Left lung (tissue), 10 donors: ENCODE results near the gene VOPP1. TPM values are rescaled to one million over a fixed set of nuclear protein-coding genes. Genes with fewer than 3 reads are reported as not detected.

Experiments used
- ATAC-seq: fragments of 200-7000 bp; cut with Tn5 transposase; one replicate; pipeline ENCODE4 v1.9.1; 2020; ENCODE audit warnings: moderate library complexity
- DNase-seq, 4 donors: peaks; one replicate each; pipeline ENCODE4 v3.0.0-alpha.2; 2013 to 2020
- H3K27ac ChIP-seq, 2 donors: fragments of 200-600 bp; sonication (generic) in 1 of 2; one replicate each; pipeline versions ENCODE4 v1.5.0 to v1.8.0; 2020 to 2021
- H3K27me3 ChIP-seq, 2 donors: fragments of 200-600 bp; sonication (generic) in 1 of 2; one replicate each; pipeline versions ENCODE4 v1.5.0 to v1.8.0; 2020 to 2021
- H3K36me3 ChIP-seq, 2 donors: fragments of 200-600 bp; sonication (generic) in 1 of 2; one replicate each; pipeline versions ENCODE4 v1.5.0 to v1.8.0; 2020 to 2021
- H3K4me1 ChIP-seq, 2 donors: fragments of 200-600 bp; one replicate each; pipeline ENCODE4 v1.8.0; 2021
- H3K4me3 ChIP-seq, 2 donors: fragments of 200-600 bp; sonication (generic) in 1 of 2; one replicate each; pipeline versions ENCODE4 v1.5.0 to v1.8.0; 2020 to 2021; ENCODE audit warnings: mild to moderate bottlenecking in 1 of 2
- H3K9me3 ChIP-seq, 2 donors: fragments of 200-600 bp; sonication (generic) in 1 of 2; one replicate each; pipeline versions ENCODE4 v1.5.0 to v1.8.0; 2020 to 2021
- intact Hi-C, 2 donors: fragments of 100-400 bp; cut with DNase I; formaldehyde crosslinking; loops; one replicate each; pipeline versions ENCODE4 v1.11.2 to v1.14.2; 2022
- polyA plus RNA-seq, 6 donors: library from polyadenylated mRNA; unstranded; fragments of 120-200 nt; gene quantifications; one replicate each; pipeline ENCODE4 v1.2.1, GENCODE V29; 2013; ENCODE audit not compliant: insufficient read length in 6 of 6
- total RNA-seq, 2 donors: library from RNA; stranded (reverse); fragmentation: NEBNext Ultra II Directional; extraction: Animal tissue kit (Norgen Biotek cat#: 25700); gene quantifications; one replicate each; pipeline ENCODE4 v1.2.1, GENCODE V29; 2021
- TF ChIP-seq, protein P1 (sequence below), 2 donors: fragments of 200-600 bp; sonication (generic) in 1 of 2; IDR thresholded peaks; one replicate each; pipeline versions ENCODE4 v1.5.0 to v1.8.0; 2021; ENCODE audit warnings: antibody characterized with exemption in 2 of 2
- donor health status: DM: no; HTN: yes; CAD: no.
- donor health status: DM: no; HTN: no; CAD: no.

Gene VOPP1
- total and polyA plus RNA-seq, 8 donors, result 35.4 to 68.5 (median 40.4) TPM

DNA sequence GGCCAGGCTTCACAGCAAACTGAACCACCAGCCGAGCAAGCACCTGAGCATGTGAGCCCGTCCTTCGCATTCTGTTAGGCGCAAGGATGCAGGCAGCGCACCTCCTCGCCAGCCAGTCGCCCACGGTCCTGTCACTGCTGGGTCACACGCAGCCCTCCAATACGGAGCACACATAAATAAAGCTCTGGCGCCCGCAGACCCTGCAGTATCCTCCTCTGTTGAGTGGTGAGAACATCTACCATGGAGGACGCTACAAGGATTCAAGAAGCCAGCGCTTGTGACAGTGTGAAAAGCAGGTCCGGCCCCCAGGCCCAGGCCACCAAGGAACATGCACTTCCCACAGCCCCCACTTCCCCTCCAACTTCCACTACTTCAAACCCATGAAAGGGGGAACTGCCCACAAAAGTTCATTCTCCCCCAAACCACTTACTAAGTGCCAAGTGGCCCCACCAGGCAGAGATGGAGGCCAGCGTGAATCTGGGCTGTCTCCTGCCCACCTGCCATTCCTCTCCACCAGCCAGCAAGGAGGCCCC lies 34.8 kb downstream of the VOPP1 start:
- no peaks in the 10 kb centered on the region for H3K9me3 ChIP-seq
- no peak for ATAC-seq
- H3K27ac ChIP-seq, result peak overlapping the region in 1 of 2 donors; percentile 18
- peaks cover 6 to 68% of the 10 kb centered on the region in 2 donors for H3K4me1 ChIP-seq
- no peak for DNase-seq
- TF ChIP-seq, protein P1, sequence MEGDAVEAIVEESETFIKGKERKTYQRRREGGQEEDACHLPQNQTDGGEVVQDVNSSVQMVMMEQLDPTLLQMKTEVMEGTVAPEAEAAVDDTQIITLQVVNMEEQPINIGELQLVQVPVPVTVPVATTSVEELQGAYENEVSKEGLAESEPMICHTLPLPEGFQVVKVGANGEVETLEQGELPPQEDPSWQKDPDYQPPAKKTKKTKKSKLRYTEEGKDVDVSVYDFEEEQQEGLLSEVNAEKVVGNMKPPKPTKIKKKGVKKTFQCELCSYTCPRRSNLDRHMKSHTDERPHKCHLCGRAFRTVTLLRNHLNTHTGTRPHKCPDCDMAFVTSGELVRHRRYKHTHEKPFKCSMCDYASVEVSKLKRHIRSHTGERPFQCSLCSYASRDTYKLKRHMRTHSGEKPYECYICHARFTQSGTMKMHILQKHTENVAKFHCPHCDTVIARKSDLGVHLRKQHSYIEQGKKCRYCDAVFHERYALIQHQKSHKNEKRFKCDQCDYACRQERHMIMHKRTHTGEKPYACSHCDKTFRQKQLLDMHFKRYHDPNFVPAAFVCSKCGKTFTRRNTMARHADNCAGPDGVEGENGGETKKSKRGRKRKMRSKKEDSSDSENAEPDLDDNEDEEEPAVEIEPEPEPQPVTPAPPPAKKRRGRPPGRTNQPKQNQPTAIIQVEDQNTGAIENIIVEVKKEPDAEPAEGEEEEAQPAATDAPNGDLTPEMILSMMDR (IDR thresholded peaks at IDR 0.05), result no peak
- H3K36me3 ChIP-seq, result no peaks in the 10 kb centered on the region
- H3K27me3 ChIP-seq, result no peaks in the 10 kb centered on the region
- no peak overlapping the region for H3K4me3 ChIP-seq
- intact Hi-C loops, result no loop called here

DNA sequence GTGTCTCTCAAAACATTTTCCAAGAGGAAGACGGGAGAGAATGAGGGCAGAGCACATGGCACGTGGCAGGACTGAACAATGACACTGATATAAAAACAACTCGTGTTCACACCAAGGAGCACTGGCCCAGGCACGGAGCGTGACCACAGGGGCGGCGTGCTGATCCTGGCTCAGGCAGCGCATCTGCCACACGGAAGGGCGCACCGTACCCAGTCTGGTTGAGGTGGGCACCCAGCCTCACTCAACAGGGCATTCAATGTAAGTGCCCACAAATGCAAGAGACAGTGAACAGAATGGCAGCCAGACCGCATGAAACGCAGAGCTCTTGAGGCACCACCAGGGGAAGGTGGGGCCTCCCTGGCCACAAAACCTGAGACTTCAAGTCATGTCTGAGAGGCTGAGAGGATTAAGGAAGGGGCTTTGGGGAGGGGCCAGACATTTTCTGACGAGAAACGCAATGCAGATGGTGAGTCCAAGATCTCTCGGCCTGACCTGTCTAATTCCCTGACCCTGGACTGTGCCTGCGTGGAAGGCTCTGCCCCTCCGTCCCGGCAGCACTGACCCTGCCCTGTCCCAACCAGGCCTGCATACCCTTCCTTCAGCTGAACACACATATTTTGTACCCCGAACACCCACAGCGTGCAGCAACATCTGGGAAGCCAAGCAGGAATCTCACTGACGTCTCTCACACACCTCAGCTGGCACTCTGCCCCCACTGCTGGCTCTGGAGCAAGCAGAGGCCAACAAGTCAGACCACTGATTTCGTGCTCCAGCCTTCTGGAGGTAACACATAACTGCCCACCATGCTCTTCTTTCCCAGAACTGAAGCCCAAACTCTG lies 35.5 kb downstream of the VOPP1 start:
- H3K9me3 ChIP-seq, result no peaks in the 10 kb centered on the region
- intact Hi-C loops, result no loop called here
- DNase-seq (no peak), ATAC-seq (no peak)
- H3K27me3 ChIP-seq, result no peaks in the 10 kb centered on the region
- no peak overlapping the region for H3K4me3 ChIP-seq
- TF ChIP-seq, protein P1 (IDR thresholded peaks at IDR 0.05), result no peak
- no peaks in the 10 kb centered on the region for H3K36me3 ChIP-seq
- H3K27ac ChIP-seq, result peak overlapping the region in 1 of 2 donors; percentile 5
- peaks cover 6 to 69% of the 10 kb centered on the region in 2 donors for H3K4me1 ChIP-seq

DNA sequence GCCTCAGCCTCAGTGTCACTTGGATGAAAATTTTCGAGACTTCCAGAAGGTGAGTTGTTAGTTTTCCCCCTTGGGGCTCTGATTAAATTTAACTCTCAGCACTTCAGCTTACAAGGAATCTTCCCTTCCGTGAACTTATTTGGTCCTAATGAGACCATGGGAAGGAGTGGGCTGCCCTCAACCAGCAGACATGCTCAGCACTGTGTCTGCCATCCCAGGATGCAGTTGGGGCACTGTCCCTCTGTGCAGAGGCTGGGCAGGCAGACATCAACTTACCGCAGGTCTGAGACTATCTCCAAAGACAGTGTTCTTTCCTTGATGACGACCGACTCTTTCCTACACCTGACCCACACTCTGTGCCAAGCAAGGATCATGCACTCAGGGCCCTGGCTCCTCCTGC lies 36.7 kb downstream of the VOPP1 start:
- peak overlapping the region in 1 of 2 donors; percentile 90 for H3K27ac ChIP-seq
- H3K4me3 ChIP-seq, result no peak overlapping the region
- H3K4me1 ChIP-seq, result peaks cover 6 to 69% of the 10 kb centered on the region in 2 donors
- H3K9me3 ChIP-seq, result no peaks in the 10 kb centered on the region
- ATAC-seq (no peak), DNase-seq (no peak)
- intact Hi-C loops, result no loop called here
- H3K27me3 ChIP-seq, result no peaks in the 10 kb centered on the region
- no peaks in the 10 kb centered on the region for H3K36me3 ChIP-seq
- TF ChIP-seq, protein P1 (IDR thresholded peaks at IDR 0.05), result no peak

DNA sequence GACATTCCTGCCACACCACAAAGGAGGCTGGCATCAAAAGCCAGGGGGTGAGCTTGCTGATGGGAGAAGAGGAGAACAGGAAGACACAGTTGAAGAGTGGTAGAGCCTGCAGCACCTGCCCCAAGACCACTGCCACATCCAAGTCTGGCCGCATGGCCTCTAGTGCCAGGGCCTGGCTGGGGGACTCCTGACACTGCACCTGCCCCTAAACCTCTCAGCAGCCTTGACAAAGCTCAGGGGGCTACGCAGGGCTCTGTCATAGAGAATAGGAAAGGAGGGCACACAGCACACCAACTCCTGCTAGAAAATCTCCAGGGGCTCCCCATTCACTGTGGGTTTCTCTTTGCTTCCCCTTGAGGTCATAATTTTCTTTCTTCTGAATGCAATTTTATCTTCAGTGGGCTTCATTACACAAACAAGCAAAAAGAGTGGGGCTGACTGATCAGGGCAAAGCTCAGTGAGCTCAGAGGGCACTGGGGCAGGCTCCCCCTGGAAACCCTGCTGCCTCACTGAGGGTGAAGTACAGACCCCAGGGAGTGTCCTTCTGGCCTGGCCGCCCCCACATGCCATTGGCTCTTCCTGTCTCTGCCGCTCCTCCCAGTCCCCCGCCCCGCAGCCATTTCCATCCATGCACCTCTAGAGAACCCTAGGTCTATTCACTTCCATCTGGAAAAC lies 37.2 kb downstream of the VOPP1 start:
- ATAC-seq (no peak), DNase-seq (no peak)
- H3K4me3 ChIP-seq, result no peak overlapping the region
- H3K27ac ChIP-seq, result peak overlapping the region in 1 of 2 donors; percentile 90
- no peaks in the 10 kb centered on the region for H3K36me3 ChIP-seq
- H3K4me1 ChIP-seq, result peaks cover 6 to 69% of the 10 kb centered on the region in 2 donors
- H3K9me3 ChIP-seq, result no peaks in the 10 kb centered on the region
- TF ChIP-seq, protein P1 (IDR thresholded peaks at IDR 0.05), result no peak
- intact Hi-C loops, result no loop called here
- no peaks in the 10 kb centered on the region for H3K27me3 ChIP-seq
